Measurements from ENCODE around the gene NRG2. TPM values are rescaled to one million over a fixed set of nuclear protein-coding genes. Genes with fewer than 3 reads are reported as not detected.

NRG2 gene
- total and polyA plus RNA-seq, 2 of the 8 experiments (the other 6 are each of a cell fraction or from before 2014, with no cell fraction given) = 0.27 to 0.54 TPM

DNA sequence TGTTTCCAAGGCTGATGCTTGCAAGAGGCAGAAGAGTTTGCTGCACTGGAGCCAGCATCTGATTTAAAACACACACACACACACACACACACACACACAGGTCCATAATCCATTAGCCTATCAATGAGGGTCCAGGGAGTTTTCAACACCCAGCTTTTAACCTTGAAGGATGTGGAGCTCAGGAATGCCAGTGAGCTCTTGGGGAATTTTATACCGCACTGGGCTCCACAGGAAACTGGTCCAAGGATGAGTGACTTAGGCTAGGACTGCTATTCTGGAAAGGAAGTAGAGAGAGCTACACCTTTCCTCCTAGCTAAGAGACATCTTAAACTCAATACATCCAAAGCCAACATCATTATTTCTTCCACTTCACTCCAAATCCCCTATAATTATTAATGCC lies 942 bp upstream of the NRG2 start:
- Histone ChIP-seq H2BK12ac (ENCODE audit: low read depth, low read length) (no peak overlapping the region), H3K56ac (replicated peaks; ENCODE audit: insufficient read length, low read depth, low read length) (no peak overlapping the region), H3K27me3 (replicated peaks in 1 of 4; ENCODE audit: control insufficient read depth in 3 of 4, extremely low read depth in 1 of 4, insufficient read depth in 3 of 4, low read length in 3 of 4) (peaks cover 33 to 66% (median 57%) of the 10 kb centered on the region in 4 experiments), H3K4ac (replicated peaks; ENCODE audit: insufficient read length, low read depth, low read length) (no peak overlapping the region), H2BK120ac (replicated peaks; ENCODE audit: low read depth, low read length) (no peak overlapping the region), H3K18ac (ENCODE audit: extremely low read depth, low read length) (no peak overlapping the region), H3K9me3 (ENCODE audit: insufficient read depth in 2 of 2, low read depth in 1 of 2, low read length in 1 of 2) (no peaks in the 10 kb centered on the region), H3K23me2 (ENCODE audit: low read depth, low read length) (peaks cover 16% of the 10 kb centered on the region), H2AFZ (ENCODE audit: low read length) (peak overlapping the region; percentile 53; the same call in 1 of the 2 replicates), H2BK5ac (ENCODE audit: low read depth, low read length) (no peak overlapping the region), H3K36me3 (ENCODE audit: control insufficient read depth in 2 of 4, insufficient read depth in 4 of 4, low read length in 3 of 4) (no peaks in the 10 kb centered on the region), H3K4me2 (ENCODE audit: insufficient read depth in 1 of 2, low read depth in 2 of 2, low read length in 2 of 2) (peak overlapping the region; percentile 79 to 98), H3K4me3 (ENCODE audit: extremely low read depth in 1 of 4, insufficient read depth in 2 of 4, low read depth in 3 of 4, low read length in 4 of 4) (peak overlapping the region in 1 of 4 experiments; percentile 67; a peak in 1 of 8 replicates), H3K27ac (ENCODE audit: low read depth, low read length) (no peak overlapping the region), H2BK20ac (ENCODE audit: low read length) (no peak overlapping the region), H3K14ac (ENCODE audit: insufficient read length) (no peak overlapping the region), H2BK15ac (ENCODE audit: low read length) (no peak overlapping the region), H3K79me1 (ENCODE audit: low read depth, low read length) (no peaks in the 10 kb centered on the region), H2AK5ac (ENCODE audit: low read depth, low read length) (no peak overlapping the region), H3K4me1 (replicated peaks in 1 of 4; ENCODE audit: control insufficient read depth in 3 of 4, insufficient read depth in 4 of 4, low read length in 3 of 4) (peaks cover 0 to 11% (median 2%) of the 10 kb centered on the region in 4 experiments; a peak in 3 of 7 replicates), H3K9ac (replicated peaks in 1 of 4; ENCODE audit: extremely low read depth in 1 of 4, low read depth in 3 of 4, low read length in 3 of 4) (no peak overlapping the region), H4K20me1 (replicated peaks in 1 of 2; ENCODE audit: control insufficient read depth in 1 of 2, insufficient read depth in 2 of 2, low read length in 2 of 2) (peaks cover 0 to 6% of the 10 kb centered on the region in 2 experiments), H3K23ac (ENCODE audit: insufficient read length) (no peak overlapping the region), H3K79me2 (ENCODE audit: control insufficient read depth in 1 of 2, insufficient read depth in 2 of 2, low read length in 2 of 2) (no peaks in the 10 kb centered on the region), H4K91ac (replicated peaks; ENCODE audit: insufficient read length, low read length) (no peak overlapping the region), H4K8ac (ENCODE audit: extremely low read depth, insufficient read depth, low read length) (no peak overlapping the region), H4K5ac (ENCODE audit: insufficient read length, low read depth, low read length) (no peak overlapping the region)
- WGBS, 2 experiments (ENCODE audit: extremely low coverage in 1 of 2, insufficient coverage in 1 of 2, insufficient read length in 1 of 2, insufficient replicate concordance in 2 of 2, low coverage in 1 of 2, low lambda C conversion rate in 2 of 2, missing lambda C conversion rate in 1 of 2) = 28% methylated on average over 1 of the region's 1 CpG; no CpG with 5 or more reads in 1 of the 2 experiments
- ChIA-PET POLR2A (ENCODE audit: partially characterized antibody) (interaction anchor here (0.9 to 1.0 kb wide), 2 partner anchors 9 to 68 kb away, joined by 3 read pairs; no protein-coding TSS in a partner anchor), CTCF (ENCODE audit: partially characterized antibody) (interaction anchor here (0.5 to 4.2 kb wide), 25 partner anchors 10 to 315 kb away, joined by 3 to 19 read pairs (median 4); no protein-coding TSS in a partner anchor)
- TF ChIP-seq TAF7 (optimal IDR thresholded peaks at IDR 0.05; ENCODE audit: borderline replicate concordance, low read depth, low read length) (no peak), TCF12 (IDR thresholded peaks at IDR 0.05; ENCODE audit: low read depth, low read length) (no peak), SIN3A (conservative IDR thresholded peaks at IDR 0.05 in 1 of 2, IDR thresholded peaks at IDR 0.05 in 1 of 2; ENCODE audit: low read depth in 1 of 2, low read length in 2 of 2) (no peak), TAF1 (IDR thresholded peaks at IDR 0.05; ENCODE audit: low read depth, low read length) (no peak), KDM4A (IDR thresholded peaks at IDR 0.05; ENCODE audit: low read depth, low read length, severe bottlenecking) (no peak), FOSL1 (IDR thresholded peaks at IDR 0.05; ENCODE audit: insufficient read depth, low read depth, low read length) (no peak), GABPA (IDR thresholded peaks at IDR 0.05; ENCODE audit: borderline replicate concordance, insufficient read depth, low read length) (no peak), BACH1 (IDR thresholded peaks at IDR 0.05; ENCODE audit: low read length) (no peak)
- TF ChIP-seq, protein P1, sequence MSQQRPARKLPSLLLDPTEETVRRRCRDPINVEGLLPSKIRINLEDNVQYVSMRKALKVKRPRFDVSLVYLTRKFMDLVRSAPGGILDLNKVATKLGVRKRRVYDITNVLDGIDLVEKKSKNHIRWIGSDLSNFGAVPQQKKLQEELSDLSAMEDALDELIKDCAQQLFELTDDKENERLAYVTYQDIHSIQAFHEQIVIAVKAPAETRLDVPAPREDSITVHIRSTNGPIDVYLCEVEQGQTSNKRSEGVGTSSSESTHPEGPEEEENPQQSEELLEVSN (IDR thresholded peaks at IDR 0.05) = no peak
- DNase-seq (ENCODE audit: low read depth in 1 of 2, low spot score in 2 of 2) (no peak), FAIRE-seq (no peak)

All from H1 (cell line).